AG09319 (cell line): ENCODE measurements around the gene PAFAH1B2.
A peak's percentile ranks its signal among the peaks of the same experiment; 100 is the strongest.
"Not testable (repeated sequence)": the region's sequence is repeated elsewhere in the genome, so short reads cannot be mapped to it uniquely, and the experiment has no call there.

ENCODE experiments used
- DNase-seq: peaks from one replicate; pipeline ENCODE4 v3.0.0-alpha.2; 2010; ENCODE audit warnings: low read depth; ENCODE audit errors: extremely low read depth
- CTCF ChIP-seq: IDR thresholded peaks from 2 replicates; pipeline ENCODE4 v1.5.1; 2011; ENCODE audit warnings: low read depth, mild to moderate bottlenecking, inconsistent platforms, low read length, moderate library complexity

PAFAH1B2 gene

DNA sequence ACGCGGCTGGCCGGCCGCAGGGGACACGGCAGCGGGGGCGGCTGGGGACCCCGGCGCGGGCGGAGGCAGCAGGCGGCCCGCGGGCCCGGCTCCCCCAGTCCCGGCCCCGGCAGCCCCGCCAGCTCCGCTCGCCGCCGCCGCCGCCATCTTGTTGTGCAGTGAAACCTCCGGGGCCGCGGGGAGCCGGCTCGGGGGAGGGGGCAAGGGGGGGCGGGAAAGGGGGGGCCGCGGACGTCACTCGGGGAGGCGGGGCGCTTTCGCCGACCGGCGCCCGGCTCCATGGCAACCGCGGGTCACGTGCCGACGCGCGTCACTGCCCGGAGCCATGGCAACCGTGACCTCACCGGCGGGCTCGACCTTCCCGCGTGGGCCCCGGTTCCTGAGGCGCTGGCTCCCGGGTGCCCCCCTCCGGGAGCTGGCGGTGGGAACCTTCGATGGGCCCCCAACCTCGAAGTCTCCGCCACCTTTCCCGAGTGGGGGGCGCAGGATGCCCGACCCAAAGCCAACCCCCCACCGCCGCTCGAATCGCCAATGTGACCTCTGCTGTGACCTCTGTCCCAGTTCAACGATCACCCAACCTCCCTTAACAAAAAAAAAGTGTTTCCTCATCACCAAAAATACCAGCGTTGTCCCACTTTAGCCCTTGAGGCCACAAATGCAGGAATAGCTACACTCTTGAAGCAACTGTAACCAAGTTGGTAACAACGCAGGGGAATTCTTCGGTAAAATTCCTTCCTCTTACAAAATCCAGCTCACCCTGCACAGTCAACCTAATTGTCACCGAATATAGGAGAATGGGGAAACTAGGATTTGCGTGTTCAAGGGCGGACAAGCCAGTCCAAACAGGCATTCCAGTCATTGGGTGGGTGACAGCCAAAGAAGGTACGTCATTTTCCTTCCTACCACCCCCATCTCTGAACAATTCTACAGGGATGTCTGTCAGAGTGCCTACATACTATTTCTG, 45.5 kb upstream of the PAFAH1B2 start, which contains the start of gene SIK3:
TSS of gene SIK3 (minus strand) at position 160 of the 964 bp plus-strand sequence. CDS start at position 147, 13 bp downstream.
- peak; percentile 81 for DNase-seq

GRCh38 chr11:117099696-117100095, 44.4 kb upstream of the PAFAH1B2 start:
- no peak for DNase-seq

More for the DNA sequence above, 45.5 kb upstream of the PAFAH1B2 start, which contains the start of gene SIK3:
- TF ChIP-seq CTCF = peak; percentile 50

DNA sequence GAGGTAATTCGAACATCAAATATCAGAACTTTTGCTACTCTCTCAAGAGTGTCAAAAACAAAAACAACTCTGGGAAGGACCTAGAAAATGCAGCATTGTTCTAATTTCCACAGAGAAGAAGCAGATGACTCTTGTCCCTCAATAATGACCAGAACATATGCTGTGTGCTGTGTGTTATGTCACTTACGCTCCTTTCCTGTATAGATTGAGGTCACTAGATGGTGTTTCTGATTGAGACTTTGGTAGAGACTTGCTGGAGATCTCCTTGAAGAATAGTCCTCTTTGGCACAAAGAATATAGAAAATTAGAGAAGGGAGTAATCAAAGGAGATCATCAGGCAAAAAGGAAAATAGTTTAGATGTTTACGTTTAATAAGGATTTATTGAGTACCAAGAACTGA, 43.5 kb upstream of the PAFAH1B2 start:
- no peak for DNase-seq
- no peak for TF ChIP-seq CTCF

More at GRCh38 chr11:117099696-117100095, 44.4 kb upstream of the PAFAH1B2 start:
- TF ChIP-seq CTCF = no peak

- no peak for DNase-seq
- TF ChIP-seq CTCF = no peak
These were observed 36.1 kb upstream of the PAFAH1B2 start for GRCh38 chr11:117107701-117108590.

DNA sequence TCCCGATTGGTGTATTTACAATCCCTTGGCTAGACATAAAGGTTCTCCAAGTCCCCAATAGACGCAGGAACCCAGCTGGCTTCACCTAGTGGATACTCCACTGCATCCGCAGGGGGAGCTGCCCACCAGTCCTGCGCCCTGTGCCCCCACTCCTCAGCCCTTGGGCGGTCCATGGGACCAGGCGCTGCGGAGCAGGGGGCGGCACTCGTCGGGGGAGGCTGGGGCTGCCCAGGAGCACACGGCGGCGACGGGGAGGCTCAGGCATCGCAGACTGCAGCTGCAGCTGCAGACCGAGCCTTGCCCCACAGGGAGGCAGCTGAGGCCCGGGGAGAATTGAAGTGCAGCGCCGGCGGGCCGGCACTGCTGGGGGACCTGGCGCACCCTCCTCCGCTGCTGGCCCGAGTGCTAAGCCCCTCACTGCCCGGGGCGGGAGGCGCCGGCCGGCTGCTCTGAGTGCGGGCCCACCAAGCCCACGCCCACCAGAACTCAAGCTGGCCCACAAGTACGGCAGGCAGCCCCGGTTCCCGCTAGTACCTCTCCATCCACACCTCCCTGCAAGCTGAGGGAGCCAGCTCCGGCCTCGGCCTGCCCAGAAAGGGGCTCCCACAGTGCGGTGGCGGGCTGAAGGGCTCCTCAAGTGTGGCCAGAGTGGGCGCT, 33.7 kb upstream of the PAFAH1B2 start:
- no peak for TF ChIP-seq CTCF
- no peak for DNase-seq

DNA sequence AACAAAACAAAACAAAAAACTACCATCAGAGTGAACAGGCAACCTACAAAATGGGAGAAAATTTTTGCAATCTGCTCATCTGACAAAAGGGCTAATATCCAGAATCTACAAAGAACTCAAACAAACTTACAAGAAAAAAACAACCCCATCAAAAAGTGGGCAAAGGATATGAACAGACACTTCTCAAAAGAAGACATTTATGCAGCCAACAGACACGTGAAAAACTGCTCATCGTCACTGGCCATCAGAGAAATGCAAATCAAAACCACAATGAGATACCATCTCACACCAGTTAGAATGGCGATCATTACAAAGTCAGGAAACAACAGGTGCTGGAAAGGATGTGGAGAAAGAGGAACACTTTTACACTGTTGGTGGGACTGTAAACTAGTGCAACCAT, 31.6 kb upstream of the PAFAH1B2 start:
- not testable (repeated sequence) for DNase-seq

GRCh38 chr11:117112939-117113338, 31.1 kb upstream of the PAFAH1B2 start:
- DNase-seq = not testable (repeated sequence)
